A549 (cell line): ENCODE data around the gene LGALS1.
"Not testable (repeated sequence)": the region's sequence is repeated elsewhere in the genome, so short reads cannot be mapped to it uniquely, and the experiment has no call there.

Source experiments
- BHLHE40 ChIP-seq: IDR thresholded peaks from 2 replicates; pipeline ENCODE4 v1.6.1; 2012; ENCODE audit warnings: low read depth, low read length, inconsistent platforms
- CBX2 ChIP-seq: fragments of 200-600 bp; sonication (generic); IDR thresholded peaks from 2 replicates; pipeline ENCODE4 v1.6.1; 2016; ENCODE audit warnings: low read depth, mild to moderate bottlenecking, borderline replicate concordance
- CEBPB ChIP-seq, 2 experiments: fragments of >200 bp in 1 of 2; sonication (Bioruptor Twin) in 1 of 2; formaldehyde crosslinking in 1 of 2; IDR thresholded peaks; 2 replicates each; pipeline ENCODE4 v1.6.1; 2012 to 2016
- CTCF ChIP-seq: fragments of >200 bp; sonication (Bioruptor Twin); formaldehyde crosslinking; IDR thresholded peaks from 3 replicates; pipeline ENCODE4 v1.5.1; 2016
- EP300 ChIP-seq, 2 experiments: fragments of >200 bp; sonication (Bioruptor Twin); formaldehyde crosslinking; IDR thresholded peaks; 2 replicates in 1 of 2; 3 replicates in 1 of 2; pipeline ENCODE4 v1.6.1; 2016 to 2017
- KDM1A ChIP-seq: fragments of 200-600 bp; sonication (generic); IDR thresholded peaks from 2 replicates; pipeline ENCODE4 v1.6.1; 2016; ENCODE audit warnings: low read depth, mild to moderate bottlenecking
- MAX ChIP-seq: IDR thresholded peaks from 2 replicates; pipeline ENCODE4 v1.6.1; 2012
- MAZ ChIP-seq: fragments of 150-350 bp; IDR thresholded peaks from 2 replicates; pipeline ENCODE4 v1.6.1; 2014; ENCODE audit warnings: antibody characterized with exemption, low read depth, low read length, borderline replicate concordance
- POLR2A ChIP-seq: IDR thresholded peaks from 2 replicates; pipeline ENCODE4 v1.6.1; 2012; ENCODE audit warnings: mild to moderate bottlenecking, low read length
- RARB ChIP-seq: fragments of 250-450 bp; sonication (Bioruptor Pico); IDR thresholded peaks from 2 replicates; pipeline ENCODE4 v1.8.0; 2021; ENCODE audit warnings: mild to moderate bottlenecking, moderate library complexity
- REST ChIP-seq: fragments of 200-600 bp; sonication (generic); IDR thresholded peaks from 2 replicates; pipeline ENCODE4 v1.6.1; 2016; ENCODE audit warnings: antibody characterized with exemption, mild to moderate bottlenecking, moderate library complexity
- SMC3 ChIP-seq: fragments of >200 bp; sonication (Bioruptor Twin); formaldehyde crosslinking; IDR thresholded peaks from 3 replicates; pipeline ENCODE4 v1.6.1; 2018; ENCODE audit warnings: inconsistent platforms
- ZFP36 ChIP-seq: fragments of 450-650 bp; IDR thresholded peaks from 2 replicates; pipeline ENCODE4 v1.6.1; 2014; ENCODE audit warnings: borderline replicate concordance; ENCODE audit not compliant: partially characterized antibody

- TF ChIP-seq CTCF; CBX2; MAZ; POLR2A; ZFP36; CEBPB (IDR thresholded peaks at IDR 0.05); KDM1A; MAX; REST; RARB; EP300 (IDR thresholded peaks at IDR 0.05); SMC3; BHLHE40: not testable (repeated sequence)
These were observed 20.8 kb downstream of the LGALS1 start for GRCh38 chr22:37696260-37696656.
